ENCODE measurements around the gene PTPRK. TPM values are rescaled to one million over a fixed set of nuclear protein-coding genes. Genes with fewer than 3 reads are reported as not detected.

The PTPRK gene
- total and polyA plus RNA-seq, 9 of the 15 experiments (the other 6 are each of a cell fraction or from before 2014, with no cell fraction given) = 0.04 to 0.51 TPM; not detected in 7

- ChIA-PET POLR2A (interaction anchor here (0.5 kb wide), 1 partner anchor 19 kb away, joined by 3 read pairs; no protein-coding TSS in a partner anchor), CTCF (ENCODE audit: low intra/inter-chr PET ratio) (no interaction called here)
- H3K9ac ChIP-seq (ENCODE audit: insufficient read depth in 1 of 2, low read depth in 2 of 2, low read length in 2 of 2) = no peak overlapping the region
- no peaks in the 10 kb centered on the region for H3K27me3 ChIP-seq (ENCODE audit: control insufficient read depth in 2 of 2, insufficient read depth in 2 of 2, low read length in 2 of 2)
- no peak overlapping the region for H3K27ac ChIP-seq (ENCODE audit: extremely low read depth, low read depth, low read length)
- H3K79me2 ChIP-seq (ENCODE audit: control insufficient read depth, insufficient read depth, low read length) = no peaks in the 10 kb centered on the region
- H4K20me1 ChIP-seq (replicated peaks; ENCODE audit: control insufficient read depth, insufficient read depth, low read length) = no peaks in the 10 kb centered on the region
- TF ChIP-seq E2F8 (IDR thresholded peaks at IDR 0.05; ENCODE audit: low read depth, partially characterized antibody) = no peak
- no peak for TF ChIP-seq MAFF (IDR thresholded peaks at IDR 0.05; ENCODE audit: low read length)
- no peak for TF ChIP-seq SIN3B (IDR thresholded peaks at IDR 0.05; ENCODE audit: low read depth)
- TF ChIP-seq JUND (IDR thresholded peaks at IDR 0.05; ENCODE audit: borderline replicate concordance, low read depth, low read length) = no peak
- no peak for TF ChIP-seq JUND (tag; IDR thresholded peaks at IDR 0.05; ENCODE audit: borderline replicate concordance, low read depth, low read length)
- 2% methylated on average over 4 of the region's 4 CpGs for WGBS (ENCODE audit: insufficient coverage, low coverage, missing lambda C conversion rate)
- BruUV-seq (replicated peaks) = no TSS peak
- DNase-seq (ENCODE audit: extremely low read depth in 1 of 4, low spot score in 3 of 4) (no peak), FAIRE-seq (no peak), ATAC-seq (no peak)
- in situ Hi-C loops (cut with MboI) (no loop called here), intact Hi-C loops (cut with micrococcal nuclease) (no loop called here)
- H3K9me1 ChIP-seq (ENCODE audit: control insufficient read depth, insufficient read depth, low read length) = no peaks in the 10 kb centered on the region
- no peak overlapping the region for H2AFZ ChIP-seq (ENCODE audit: low read depth, low read length)
- H3K9me3 ChIP-seq (replicated peaks; ENCODE audit: control insufficient read depth, insufficient read depth, low read depth, low read length) = no peaks in the 10 kb centered on the region; the same call in 1 of the 2 replicates
- no peaks in the 10 kb centered on the region for H3K36me3 ChIP-seq (ENCODE audit: control insufficient read depth, insufficient read depth, low read length)
- no peak overlapping the region for H3K4me2 ChIP-seq (ENCODE audit: insufficient read depth, low read length)
- no peak overlapping the region for H3K4me3 ChIP-seq
- H3K4me1 ChIP-seq (replicated peaks in 1 of 2; ENCODE audit: control insufficient read depth in 2 of 2, insufficient read depth in 2 of 2, low read length in 2 of 2) = no peaks in the 10 kb centered on the region
These were observed 116.6 kb downstream of the PTPRK start for GRCh38 chr6:128403618-128404444.

Measured in K562 (cell line).